T-cell (primary cell): ENCODE results near the gene OAF. TPM values are rescaled to one million over a fixed set of nuclear protein-coding genes. Genes with fewer than 3 reads are reported as not detected.

Experiments
- ATAC-seq, 4 experiments: fragments of 200-7000 bp in 3 of 4; fragments of 150-1000 bp in 1 of 4; cut with Tn5 transposase; replicated peaks in 1 of 4; 1 replicate in 3 of 4; 2 replicates in 1 of 4; pipeline ENCODE4 v1.10.0; 2021; ENCODE audit warnings: moderate library complexity in 3 of 4, mild to moderate bottlenecking in 2 of 4, moderate number of reproducible peaks in 1 of 4
- CTCF ChIA-PET, 2 donors: fragments of 300-600 bp; sonication (Branson Sonifier 250); formaldehyde crosslinking; loops; one replicate each; lab custom pipeline; 2022; ENCODE audit warnings: antibody characterized with exemption in 2 of 2; lab: Charles Lee
- POLR2A ChIA-PET, 2 donors: fragments of 300-600 bp; sonication (Branson Sonifier 250); formaldehyde crosslinking; loops; one replicate each; lab custom pipeline; 2022; ENCODE audit warnings: antibody characterized with exemption in 2 of 2; lab: Charles Lee
- DNase-seq, 35 experiments: peaks; one replicate each; pipeline versions ENCODE4 v3.0.0 to v3.0.0-alpha.2; 2013 to 2023
- H3K27ac ChIP-seq: one replicate; pipeline ENCODE4 v1.5.1; 2013; ENCODE audit warnings: low read length
- H3K27me3 ChIP-seq, 2 experiments: replicated peaks in 1 of 2; 1 replicate in 1 of 2; 2 replicates in 1 of 2; pipeline versions ENCODE4 v1.6.1 to v1.7.0; 2013; ENCODE audit warnings: low read length in 1 of 2, mixed read lengths in 1 of 2; ENCODE audit not compliant: control insufficient read depth in 2 of 2, insufficient read depth in 2 of 2; ENCODE audit errors: extremely low read depth in 1 of 2
- H3K36me3 ChIP-seq, 2 donors: 1 replicate in 1 of 2; 2 replicates in 1 of 2; pipeline versions ENCODE4 v1.6.1 to v1.7.0; 2013; ENCODE audit warnings: low read length in 1 of 2; ENCODE audit not compliant: control insufficient read depth in 2 of 2, insufficient read depth in 1 of 2; ENCODE audit errors: extremely low read depth in 1 of 2
- H3K4me1 ChIP-seq, 2 experiments: 1 replicate in 1 of 2; 2 replicates in 1 of 2; pipeline versions ENCODE4 v1.6.1 to v1.7.0; 2013; ENCODE audit warnings: low read length in 2 of 2, mixed read lengths in 1 of 2; ENCODE audit not compliant: insufficient read depth in 2 of 2, control insufficient read depth in 1 of 2; ENCODE audit errors: extremely low read depth in 1 of 2
- H3K4me3 ChIP-seq, 2 donors: 1 replicate in 1 of 2; 2 replicates in 1 of 2; pipeline versions ENCODE4 v1.5.1 to v1.7.0; 2013; ENCODE audit warnings: mild to moderate bottlenecking in 2 of 2, low read length in 1 of 2, moderate library complexity in 1 of 2; ENCODE audit not compliant: control insufficient read depth in 1 of 2; ENCODE audit errors: extremely low read depth in 1 of 2
- H3K9me3 ChIP-seq: 2 replicates; pipeline ENCODE4 v1.7.0; 2013
- H3K27ac Mint-ChIP-seq, 2 donors: one replicate each; pipeline ENCODE4 v1.8.0; 2020 to 2021; ENCODE audit warnings: mild to moderate bottlenecking in 2 of 2, mixed read lengths in 2 of 2
- H3K27me3 Mint-ChIP-seq, 2 donors: one replicate each; pipeline ENCODE4 v1.8.0; 2021 to 2022; ENCODE audit warnings: mixed read lengths in 2 of 2
- H3K36me3 Mint-ChIP-seq: one replicate; pipeline ENCODE4 v1.8.0; 2021; ENCODE audit warnings: mixed read lengths
- H3K4me1 Mint-ChIP-seq, 3 donors: one replicate each; pipeline ENCODE4 v1.8.0; 2020 to 2022; ENCODE audit warnings: mixed read lengths in 3 of 3, mild to moderate bottlenecking in 1 of 3
- H3K4me3 Mint-ChIP-seq, 3 donors: one replicate each; pipeline ENCODE4 v1.8.0; 2020 to 2022; ENCODE audit warnings: mild to moderate bottlenecking in 3 of 3, mixed read lengths in 3 of 3, moderate library complexity in 3 of 3
- H3K9me3 Mint-ChIP-seq, 3 donors: one replicate each; pipeline ENCODE4 v1.8.0; 2020 to 2022; ENCODE audit warnings: mixed read lengths in 3 of 3
- WGBS: methylation state at CpG from one replicate; pipeline ENCODE4 v1.1.5; 2013; ENCODE audit warnings: missing lambda C conversion rate; ENCODE audit not compliant: insufficient coverage; 5-methylcytosine and 5-hydroxymethylcytosine counted together
- total RNA-seq, 35 experiments: library from RNA in 6 of 35; stranded (reverse) in 6 of 35; fragments of 120-200 nt in 1 of 35; gene quantifications; one replicate each; pipeline versions ENCODE4 v1.2.1 to v1.2.4 and lab custom pipeline; 2013 to 2026

OAF gene
- total RNA-seq, 5 donors from 2014 or later (not counting 1 experiment from before 2014, with no cell fraction given), result 3.2 to 6.0 (median 4.0) TPM

- H3K27me3 ChIP-seq, result peaks cover 0 to 6% of the 10 kb centered on the region in 2 experiments
- no peaks in the 10 kb centered on the region for H3K4me1 Mint-ChIP-seq
- no peaks in the 10 kb centered on the region for H3K36me3 ChIP-seq
- H3K36me3 Mint-ChIP-seq, result no peaks in the 10 kb centered on the region
- H3K9me3 ChIP-seq, result no peaks in the 10 kb centered on the region
- no peak overlapping the region for H3K27ac Mint-ChIP-seq
- H3K27me3 Mint-ChIP-seq, result peaks cover 6 to 9% of the 10 kb centered on the region in 2 donors
- no peaks in the 10 kb centered on the region for H3K4me1 ChIP-seq
- ChIA-PET CTCF (interaction anchor here in 1 of 2 donors (0.7 kb wide), 1 partner anchor 20 kb away, joined by 3 read pairs; no protein-coding TSS in a partner anchor), POLR2A (no interaction called here)
- H3K27ac ChIP-seq, result no peak overlapping the region
- no peaks in the 10 kb centered on the region for H3K9me3 Mint-ChIP-seq
- H3K4me3 ChIP-seq, result no peak overlapping the region
- 100% methylated on average over 1 of the region's 5 CpGs for WGBS
- no peak for DNase-seq
- no peak for ATAC-seq
- H3K4me3 Mint-ChIP-seq, result no peak overlapping the region
Observed at GRCh38 chr11:120279502-120279901, 68.7 kb downstream of the OAF start.

Other genes with a start within 250 kb of the OAF start
- gene TRIM29, start 72.9 kb upstream of the OAF start, total RNA-seq, result not detected
- gene POU2F3, start 29.1 kb downstream of the OAF start, total RNA-seq, result not detected
- gene TLCD5, start 114.3 kb downstream of the OAF start, total RNA-seq, result under 1 TPM in 3 of 5 donors, not detected in 2; 0.39 to 0.73 (median 0.61) TPM
- 10 to 100 TPM in 2 of 5 donors, 1 to 10 TPM in 3; 4.8 to 12.8 (median 8.0) TPM for gene ARHGEF12, start 125.4 kb downstream of the OAF start, total RNA-seq